HCEC 1CT (cell line): ENCODE measurements around the gene MTR.
A peak's percentile ranks its signal among the peaks of the same experiment; 100 is the strongest.

Source experiments
- DNase-seq: peaks from one replicate; pipeline ENCODE4 v3.0.0-alpha.2; 2017

The MTR gene

GRCh38 chr1:236795035-236795756 is at the start of gene MTR:
Gene MTR, plus strand, starts transcription at chr1:236795292. Its CDS starts 412 bp downstream, at chr1:236795704.
- peak; percentile 98 for DNase-seq

- no peak for DNase-seq
Measured at GRCh38 chr1:236746785-236747184, 48.3 kb upstream of the MTR start.

DNA sequence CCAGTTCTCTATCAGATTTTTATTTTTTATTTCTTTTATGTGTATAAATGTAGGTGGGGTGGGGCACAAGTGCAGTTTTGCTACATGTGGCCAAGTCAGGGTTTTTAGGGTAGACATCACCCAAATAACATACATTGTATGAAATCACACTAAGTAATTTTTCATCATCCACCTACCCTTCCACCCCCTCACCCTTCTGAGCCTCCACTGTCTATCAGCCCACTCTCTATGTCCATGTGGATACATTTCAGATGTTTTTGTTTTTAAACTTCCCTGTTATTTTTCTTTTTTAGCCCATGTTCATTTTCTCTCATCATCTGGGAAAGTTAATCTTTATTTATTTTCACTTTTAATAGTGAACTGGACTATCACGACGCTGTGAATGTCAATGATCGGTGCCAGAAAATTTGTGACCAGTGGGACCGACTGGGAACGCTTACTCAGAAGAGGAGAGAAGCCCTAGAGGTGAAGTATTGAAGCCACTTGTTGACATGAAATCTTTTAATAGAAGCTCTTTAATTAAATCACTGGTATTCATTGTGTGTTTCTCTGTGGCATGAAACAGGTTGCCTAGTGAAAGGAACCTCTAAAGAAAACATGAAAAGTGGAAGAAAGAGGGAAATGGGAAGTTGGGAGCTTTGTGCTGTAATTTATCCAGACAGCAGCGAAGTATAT is 47.6 kb upstream of the MTR start:
- DNase-seq: no peak

DNA sequence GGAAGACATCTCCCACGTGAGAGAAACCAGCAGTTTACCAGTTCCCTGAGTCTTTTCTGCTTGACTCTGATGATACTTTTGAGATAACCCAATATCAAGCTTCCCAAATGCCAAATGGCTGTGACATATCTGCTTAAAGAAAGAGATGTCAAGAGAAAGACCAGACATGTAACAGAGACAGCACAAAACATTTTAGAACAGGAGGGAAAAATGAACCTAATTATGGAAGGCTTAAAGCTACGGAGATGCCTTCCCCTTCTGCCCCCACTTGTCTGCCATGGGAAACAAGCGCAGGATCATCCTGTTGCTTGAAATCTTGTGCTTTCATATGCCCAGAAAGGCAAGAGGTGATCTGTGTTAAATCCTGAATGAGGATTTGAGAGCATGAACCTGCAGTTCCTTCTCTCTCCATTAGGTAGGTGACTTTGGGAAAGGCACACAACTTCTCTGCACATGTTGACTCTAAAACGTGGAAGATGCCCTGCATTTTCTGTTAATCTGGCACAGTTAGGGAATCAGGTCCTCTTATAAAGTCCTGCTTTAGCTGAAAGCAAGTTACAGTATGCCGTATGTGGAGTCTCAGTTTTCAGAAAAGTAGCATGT is 46.7 kb upstream of the MTR start:
- no peak for DNase-seq

DNA sequence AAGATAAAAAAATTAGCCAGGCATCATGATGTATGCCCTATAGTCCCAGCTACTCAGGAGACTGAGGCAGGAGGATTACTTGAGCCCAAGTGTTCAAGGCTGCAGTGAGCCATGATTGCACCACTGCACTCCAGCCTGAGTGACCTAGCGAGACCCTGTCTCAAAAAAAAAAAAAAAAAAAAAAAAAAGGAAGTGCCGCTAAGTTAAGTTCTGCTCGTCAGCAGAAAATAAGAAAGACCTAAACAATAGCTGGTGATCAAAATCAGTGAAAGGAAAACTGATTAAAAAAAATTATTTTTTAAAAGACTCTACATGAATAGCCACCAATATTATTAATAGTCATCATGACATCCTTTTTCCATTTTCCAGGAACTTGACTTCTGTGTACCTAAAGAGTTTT is 44.2 kb upstream of the MTR start:
- no peak for DNase-seq

DNA sequence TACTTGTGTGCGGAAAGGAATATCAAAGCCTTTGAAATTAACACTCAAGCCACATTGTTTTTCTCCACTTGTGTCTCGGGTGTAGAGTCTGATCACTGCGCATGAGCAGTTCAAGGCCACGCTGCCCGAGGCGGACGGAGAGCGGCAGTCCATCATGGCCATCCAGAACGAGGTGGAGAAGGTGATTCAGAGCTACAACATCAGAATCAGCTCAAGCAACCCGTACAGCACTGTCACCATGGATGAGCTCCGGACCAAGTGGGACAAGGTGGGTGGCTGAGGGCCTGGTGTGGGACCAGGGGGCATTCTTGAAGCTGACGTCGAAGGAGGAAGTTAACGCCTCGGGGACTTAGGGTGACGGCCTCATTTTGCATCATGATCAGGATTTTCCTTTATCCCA is 43.7 kb upstream of the MTR start:
- no peak for DNase-seq

- DNase-seq: no peak
Measured at GRCh38 chr1:236751935-236752334, 43.2 kb upstream of the MTR start.

DNA sequence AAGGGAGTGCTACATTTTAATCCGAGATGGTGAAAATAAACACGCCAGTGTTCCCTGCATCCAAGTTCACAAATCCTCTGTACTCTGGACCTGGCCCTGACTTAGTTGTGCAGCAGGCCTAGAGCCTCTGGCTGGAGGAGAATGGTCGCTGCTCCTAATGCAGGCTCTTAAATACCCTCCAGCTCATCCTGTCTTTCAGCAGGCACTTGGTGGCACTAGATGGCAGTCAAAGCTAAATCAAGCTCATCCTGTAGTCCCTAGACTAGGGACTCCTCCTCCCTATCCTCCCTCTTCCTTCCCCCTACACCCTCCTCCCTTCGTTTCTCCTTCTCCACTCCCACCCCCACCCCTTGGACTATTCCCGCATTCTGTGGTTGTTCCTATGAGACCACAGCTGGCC is 41.6 kb upstream of the MTR start:
- DNase-seq: peak; percentile 32

DNA sequence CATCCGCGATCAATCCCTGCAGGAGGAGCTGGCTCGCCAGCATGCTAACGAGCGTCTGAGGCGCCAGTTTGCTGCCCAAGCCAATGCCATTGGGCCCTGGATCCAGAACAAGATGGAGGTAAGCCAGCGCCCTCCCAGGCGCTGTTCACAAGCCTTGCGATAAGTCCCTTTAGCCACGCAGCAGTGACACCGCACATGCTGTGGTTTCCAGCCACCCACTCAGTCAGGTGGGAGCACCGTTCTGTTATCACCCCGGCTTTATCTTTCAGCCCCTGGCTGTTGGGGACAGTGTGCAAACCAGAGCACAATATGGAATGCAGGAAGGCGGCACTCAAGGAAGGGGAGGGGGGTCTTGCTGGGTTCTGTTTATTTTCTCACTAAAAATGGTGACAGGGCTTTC is 41.1 kb upstream of the MTR start:
- DNase-seq: no peak

DNA sequence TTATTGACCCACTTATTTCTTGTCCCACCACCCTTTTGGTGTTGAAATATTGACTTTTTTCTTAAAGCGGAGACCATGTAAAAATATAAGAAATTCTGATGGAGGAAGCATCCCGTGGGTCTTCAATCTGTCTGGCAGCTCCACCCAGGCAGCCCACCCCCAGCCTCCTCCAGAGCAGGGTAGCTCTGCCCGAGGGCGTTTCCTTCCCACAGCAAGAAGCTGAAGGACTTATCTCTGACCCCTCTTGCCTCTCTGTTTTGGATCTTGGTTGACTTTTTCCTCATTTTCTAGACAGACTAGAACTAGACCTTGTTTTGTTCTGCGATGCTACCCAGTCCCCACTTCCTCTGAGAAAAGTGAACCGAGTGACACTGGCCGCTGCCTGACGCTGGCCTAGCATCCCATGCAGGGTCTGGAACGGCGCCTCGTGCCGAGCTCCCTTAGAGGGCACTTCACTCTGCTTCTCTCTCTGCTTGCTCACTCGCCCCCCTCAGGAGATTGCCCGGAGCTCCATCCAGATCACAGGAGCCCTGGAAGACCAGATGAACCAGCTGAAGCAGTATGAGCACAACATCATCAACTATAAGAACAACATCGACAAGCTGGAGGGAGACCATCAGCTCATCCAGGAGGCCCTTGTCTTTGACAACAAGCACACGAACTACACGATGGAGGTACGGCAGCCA is 40.4 kb upstream of the MTR start:
- no peak for DNase-seq

DNA sequence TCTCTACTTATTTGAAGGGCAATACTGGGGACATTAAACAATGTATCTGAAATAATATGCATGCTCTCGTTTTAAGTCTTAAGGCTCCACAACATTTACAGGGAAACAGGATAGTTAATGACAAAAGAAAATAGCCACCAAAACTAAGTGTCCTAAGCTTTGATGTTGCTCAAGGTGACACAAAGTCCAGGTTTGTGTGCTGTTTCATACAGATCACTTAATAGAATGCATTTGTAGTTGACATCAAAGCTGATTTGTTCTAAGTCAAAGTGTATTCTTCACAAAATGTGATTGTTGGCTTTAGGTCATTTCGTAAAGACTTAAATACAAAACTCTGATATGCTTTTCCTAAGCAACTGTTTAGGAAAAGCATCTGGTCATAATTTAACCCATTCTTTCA is 37.5 kb upstream of the MTR start:
- no peak for DNase-seq

DNA sequence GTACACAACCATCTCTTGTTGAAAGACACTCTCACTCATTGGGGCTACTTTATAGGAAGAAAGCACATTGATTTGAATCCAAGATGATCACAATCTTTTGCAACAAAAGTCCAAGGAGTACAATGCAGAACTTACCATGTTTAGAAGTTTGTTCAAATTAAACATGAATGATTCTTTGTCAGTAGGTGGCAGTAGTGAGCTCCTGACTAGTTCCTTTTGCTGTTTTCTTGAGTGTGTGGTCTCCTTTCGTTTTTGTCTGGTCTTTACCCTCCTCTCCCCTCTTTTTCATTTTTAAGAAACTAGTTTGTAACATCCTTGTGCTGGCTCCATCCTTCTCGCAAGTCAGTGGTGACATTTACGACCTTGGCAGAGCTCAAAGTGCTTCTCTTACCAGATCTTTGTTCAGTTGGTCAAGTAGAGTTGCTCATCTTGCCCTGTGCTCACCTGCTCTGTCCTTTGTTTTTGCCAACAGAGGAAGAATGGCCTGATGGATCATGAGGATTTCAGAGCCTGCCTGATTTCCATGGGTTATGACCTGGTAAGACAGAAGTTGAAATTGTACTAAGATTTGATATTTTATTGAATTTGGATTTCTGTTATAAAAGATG is 35.7 kb upstream of the MTR start:
- DNase-seq: peak; percentile 39

DNA sequence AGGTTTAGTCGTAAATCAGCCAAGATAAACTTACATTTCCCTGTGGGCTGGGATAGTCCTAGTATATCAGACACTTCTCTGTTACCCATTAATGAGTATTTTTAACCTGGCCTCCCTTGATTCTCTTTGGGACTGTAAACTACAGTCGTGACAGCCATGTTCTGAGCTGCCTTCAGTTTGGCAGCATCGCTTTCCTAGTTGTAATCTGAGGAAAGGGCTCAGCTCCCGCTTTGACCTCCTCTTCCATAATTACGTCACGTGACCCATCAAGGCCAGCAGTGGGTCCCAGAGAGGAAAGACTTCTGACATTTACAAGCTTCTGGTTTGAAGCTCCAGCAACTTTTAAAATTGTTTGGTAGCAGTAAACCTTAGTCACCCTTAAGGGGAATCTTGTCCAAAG is 34.6 kb upstream of the MTR start:
- no peak for DNase-seq

DNA sequence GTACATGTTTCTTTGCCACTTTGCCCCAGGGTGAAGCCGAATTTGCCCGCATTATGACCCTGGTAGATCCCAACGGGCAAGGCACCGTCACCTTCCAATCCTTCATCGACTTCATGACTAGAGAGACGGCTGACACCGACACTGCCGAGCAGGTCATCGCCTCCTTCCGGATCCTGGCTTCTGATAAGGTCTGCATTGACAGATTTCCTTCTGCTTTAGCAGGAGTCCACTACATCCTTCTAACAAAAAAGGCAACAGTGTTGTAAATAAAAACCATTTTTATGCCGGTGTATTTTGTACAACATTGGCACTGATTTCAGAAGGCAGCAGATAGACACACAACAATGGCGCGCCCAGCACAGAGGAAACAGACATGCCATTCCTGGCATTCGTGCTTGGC is 34.1 kb upstream of the MTR start:
- no peak for DNase-seq

GRCh38 chr1:236761397-236762132 is 33.5 kb upstream of the MTR start:
- no peak for DNase-seq

DNA sequence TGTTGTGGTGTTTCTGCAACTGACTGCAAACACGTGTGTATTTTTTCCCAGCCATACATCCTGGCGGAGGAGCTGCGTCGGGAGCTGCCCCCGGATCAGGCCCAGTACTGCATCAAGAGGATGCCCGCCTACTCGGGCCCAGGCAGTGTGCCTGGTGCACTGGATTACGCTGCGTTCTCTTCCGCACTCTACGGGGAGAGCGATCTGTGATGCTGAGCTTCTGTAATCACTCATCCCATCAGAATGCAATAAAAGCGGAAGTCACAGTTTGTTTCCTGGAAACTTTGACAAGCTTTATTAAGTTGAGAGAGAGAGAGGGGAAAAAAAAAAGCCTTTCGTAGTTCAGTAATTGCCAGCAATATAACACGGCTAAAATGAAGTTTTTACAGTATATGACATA is 32.7 kb upstream of the MTR start:
- DNase-seq: no peak

DNA sequence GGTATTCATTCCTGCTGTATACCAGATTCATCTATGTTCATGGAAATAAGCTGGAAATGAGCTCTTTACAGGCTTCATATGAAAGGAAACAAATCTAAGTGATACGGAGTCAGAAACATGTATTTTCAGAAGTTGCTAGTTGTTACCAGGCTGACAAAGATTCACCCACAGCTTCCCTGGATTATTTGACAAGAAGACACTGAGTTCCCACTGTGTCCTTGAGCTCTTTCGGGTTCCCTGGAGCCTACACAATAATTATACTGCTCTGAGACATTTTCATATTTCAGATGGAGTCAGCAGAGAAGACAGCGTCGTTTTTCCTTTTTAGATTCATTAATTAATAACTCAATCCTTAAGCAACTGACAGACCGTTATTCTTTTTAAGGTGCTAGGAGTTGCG is 29.3 kb upstream of the MTR start:
- DNase-seq: no peak

- DNase-seq: no peak
Measured at GRCh38 chr1:236766506-236766905, 28.6 kb upstream of the MTR start.

DNA sequence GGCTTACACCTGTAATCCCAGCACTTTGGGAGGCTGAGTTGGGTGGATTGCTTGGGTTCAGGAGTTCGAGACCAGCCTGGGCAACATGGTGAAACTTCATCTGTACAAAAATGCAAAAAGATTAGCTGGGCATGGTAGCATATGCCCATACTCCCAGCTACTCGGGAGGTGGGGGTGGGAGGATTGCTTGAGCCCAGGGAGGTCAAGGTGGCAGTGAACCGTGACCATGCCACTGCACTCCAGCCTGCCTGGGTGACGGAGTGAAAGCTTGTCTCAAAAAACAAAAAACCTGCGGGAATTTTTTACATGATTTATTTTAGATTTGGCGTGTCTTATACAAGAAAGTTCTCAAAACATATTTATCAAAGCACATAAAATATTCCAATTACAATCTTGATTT is 27.8 kb upstream of the MTR start:
- DNase-seq: no peak

GRCh38 chr1:236768601-236769000 is 26.5 kb upstream of the MTR start:
- no peak for DNase-seq

- DNase-seq: no peak
Measured at GRCh38 chr1:236773919-236774318, 21.2 kb upstream of the MTR start.

DNA sequence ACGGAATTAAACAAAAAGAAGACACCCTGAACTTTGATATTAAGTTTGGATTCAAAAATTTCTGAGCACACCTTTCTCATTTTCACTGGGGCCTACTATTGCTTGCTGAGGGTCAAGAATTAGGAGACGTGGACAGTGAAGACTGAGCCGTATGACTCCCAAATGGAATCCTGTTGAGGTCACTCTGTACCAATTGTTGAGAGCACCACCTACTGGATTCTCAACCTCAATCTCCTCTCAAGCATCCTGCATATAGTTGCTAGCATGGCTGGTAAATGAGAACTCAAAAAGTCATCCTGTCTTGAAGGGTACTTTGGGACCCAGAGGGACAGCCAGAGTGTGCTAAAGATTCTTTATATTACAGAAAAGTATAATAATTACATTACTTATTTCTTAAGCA is 20.2 kb upstream of the MTR start:
- DNase-seq: peak; percentile 22

DNA sequence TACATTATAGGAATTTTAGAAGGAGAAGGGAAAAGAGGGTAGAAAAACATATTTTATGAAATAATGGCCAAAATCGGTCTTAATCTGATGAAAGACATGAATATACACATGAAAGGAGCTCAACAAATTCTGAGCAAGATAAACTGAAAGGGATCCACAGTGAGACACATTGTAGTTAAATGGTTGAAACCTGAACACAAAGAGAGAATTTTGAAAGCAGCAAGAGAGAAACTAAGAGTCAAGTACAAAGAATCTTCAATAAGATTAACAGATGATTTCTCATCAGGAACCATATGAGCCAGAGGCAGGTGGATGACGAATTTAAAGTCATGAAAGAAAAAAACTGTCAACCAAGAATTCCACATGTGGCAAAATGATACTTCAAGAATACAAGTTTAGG is 15.8 kb upstream of the MTR start:
- no peak for DNase-seq
